Epithelial cell of esophagus (primary cell): Measurements from ENCODE around the gene TJAP1.
"Not testable (repeated sequence)": the region's sequence is repeated elsewhere in the genome, so short reads cannot be mapped to it uniquely, and the experiment has no call there.

Source experiments
- DNase-seq: peaks from one replicate; pipeline ENCODE4 v3.0.0; 2010; ENCODE audit warnings: low read depth
- H3K4me3 ChIP-seq: 2 replicates; pipeline ENCODE4 v1.5.1; 2011; ENCODE audit warnings: mild to moderate bottlenecking, low read length, control low read depth
- TF ChIP-seq, protein P1 (sequence below): IDR thresholded peaks from 2 replicates; pipeline ENCODE4 v1.5.1; 2011; ENCODE audit warnings: low read depth, mild to moderate bottlenecking, low read length, control low read depth, inconsistent platforms; ENCODE audit not compliant: insufficient read depth; ENCODE audit errors: missing control alignments

The TJAP1 gene

DNA sequence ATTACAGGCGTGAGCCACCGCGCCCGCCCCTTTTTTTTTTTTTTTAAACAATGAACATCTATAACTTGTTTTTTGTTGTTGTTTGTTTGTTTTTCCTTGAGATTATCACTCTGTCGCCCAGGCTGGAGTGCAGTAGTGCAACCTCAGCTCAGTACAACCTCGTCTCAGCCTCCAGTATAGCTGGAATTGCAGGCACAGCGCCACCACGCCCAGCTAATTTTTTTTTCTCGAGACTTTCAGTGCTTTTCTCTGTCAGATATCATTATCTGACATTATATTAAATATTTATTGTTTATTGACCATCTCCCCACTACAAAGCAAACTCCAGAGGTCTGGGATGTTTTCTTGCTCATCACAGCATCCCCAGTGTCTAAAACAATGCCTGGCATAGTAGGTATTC, 19.7 kb upstream of the TJAP1 start:
- no peak overlapping the region for H3K4me3 ChIP-seq
- TF ChIP-seq, protein P1, sequence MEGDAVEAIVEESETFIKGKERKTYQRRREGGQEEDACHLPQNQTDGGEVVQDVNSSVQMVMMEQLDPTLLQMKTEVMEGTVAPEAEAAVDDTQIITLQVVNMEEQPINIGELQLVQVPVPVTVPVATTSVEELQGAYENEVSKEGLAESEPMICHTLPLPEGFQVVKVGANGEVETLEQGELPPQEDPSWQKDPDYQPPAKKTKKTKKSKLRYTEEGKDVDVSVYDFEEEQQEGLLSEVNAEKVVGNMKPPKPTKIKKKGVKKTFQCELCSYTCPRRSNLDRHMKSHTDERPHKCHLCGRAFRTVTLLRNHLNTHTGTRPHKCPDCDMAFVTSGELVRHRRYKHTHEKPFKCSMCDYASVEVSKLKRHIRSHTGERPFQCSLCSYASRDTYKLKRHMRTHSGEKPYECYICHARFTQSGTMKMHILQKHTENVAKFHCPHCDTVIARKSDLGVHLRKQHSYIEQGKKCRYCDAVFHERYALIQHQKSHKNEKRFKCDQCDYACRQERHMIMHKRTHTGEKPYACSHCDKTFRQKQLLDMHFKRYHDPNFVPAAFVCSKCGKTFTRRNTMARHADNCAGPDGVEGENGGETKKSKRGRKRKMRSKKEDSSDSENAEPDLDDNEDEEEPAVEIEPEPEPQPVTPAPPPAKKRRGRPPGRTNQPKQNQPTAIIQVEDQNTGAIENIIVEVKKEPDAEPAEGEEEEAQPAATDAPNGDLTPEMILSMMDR = no peak
- DNase-seq = no peak

DNA sequence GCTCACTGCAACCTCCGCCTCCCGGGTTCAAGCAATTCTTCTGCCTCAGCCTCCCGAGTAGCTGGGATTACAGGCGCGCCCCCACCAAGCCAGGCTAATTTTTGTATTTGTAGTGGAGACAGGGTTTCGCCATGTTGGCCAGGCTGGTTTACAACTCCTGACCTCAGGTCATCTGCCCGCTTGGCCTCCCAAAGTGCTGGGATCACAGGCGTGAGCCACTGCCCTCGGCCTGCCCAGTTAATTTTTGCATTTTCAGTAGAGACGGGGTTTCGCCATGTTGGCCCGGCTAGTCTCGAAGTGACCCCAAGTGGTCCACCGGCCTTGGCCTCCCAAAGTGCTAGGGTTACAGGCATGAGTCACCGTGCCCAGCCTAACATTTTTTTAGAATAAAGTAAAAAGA, 19.2 kb upstream of the TJAP1 start:
- DNase-seq = not testable (repeated sequence)

DNA sequence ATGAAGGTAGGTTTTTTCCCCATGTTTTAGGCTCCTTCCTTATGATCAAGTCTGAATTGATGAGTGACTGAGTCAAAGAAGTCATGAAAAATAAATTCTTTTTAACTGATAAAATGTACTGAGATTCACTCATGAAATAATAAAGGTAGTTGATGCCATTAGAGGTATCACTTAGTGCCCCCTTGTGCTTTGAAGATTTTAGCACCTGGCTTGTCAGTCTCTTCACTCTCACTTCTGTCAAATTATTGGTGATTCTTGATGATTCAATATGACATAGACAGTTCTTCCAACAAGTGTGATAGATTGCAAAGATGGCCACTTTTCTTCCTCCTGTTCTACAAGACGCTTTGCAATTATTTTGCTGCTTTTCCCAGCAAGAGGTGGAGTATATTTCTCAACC, 17.8 kb upstream of the TJAP1 start:
- no peak for DNase-seq
- TF ChIP-seq, protein P1 = no peak
- no peak overlapping the region for H3K4me3 ChIP-seq

More for the DNA sequence above, 19.2 kb upstream of the TJAP1 start:
- not testable (repeated sequence) for H3K4me3 ChIP-seq

DNA sequence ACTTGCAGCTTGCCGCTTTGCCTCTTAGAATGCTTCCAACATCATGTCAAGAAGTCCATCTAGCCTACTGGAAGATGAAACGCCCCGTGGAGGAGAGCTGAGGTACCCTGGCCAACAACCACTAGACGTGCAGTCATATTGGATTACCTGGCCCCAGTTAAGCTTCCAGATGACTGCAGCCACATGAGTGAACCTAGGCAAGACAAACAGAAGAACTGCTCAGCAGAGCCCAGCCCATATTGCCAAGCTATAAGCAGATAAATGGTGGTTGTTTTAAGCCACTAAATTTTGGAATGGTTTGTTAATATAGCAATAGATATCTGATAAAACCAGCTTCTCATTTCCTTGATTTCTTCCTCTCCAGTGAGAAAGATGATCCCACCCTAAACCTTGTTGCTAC, 17.3 kb upstream of the TJAP1 start:
- DNase-seq = no peak
- TF ChIP-seq, protein P1 = no peak
- H3K4me3 ChIP-seq = no peak overlapping the region

DNA sequence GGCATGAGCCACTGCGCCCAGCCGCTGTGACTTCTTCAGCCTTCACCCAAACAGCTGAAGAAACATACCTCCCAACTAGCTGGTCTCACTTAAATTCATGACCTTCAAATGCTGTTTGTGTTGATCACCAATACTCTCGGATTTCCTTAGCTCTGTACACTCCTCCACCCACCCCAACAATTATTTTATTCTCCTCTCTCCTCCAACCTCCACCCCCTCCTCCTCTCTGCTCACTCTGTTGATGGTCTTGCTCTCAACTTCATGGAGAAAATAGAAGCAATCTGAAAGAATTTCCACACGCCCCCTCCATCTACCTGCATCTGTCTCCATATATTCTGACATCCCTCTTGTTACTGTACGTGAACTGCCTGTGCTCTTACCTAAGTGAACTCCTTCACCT, 15.4 kb upstream of the TJAP1 start:
- DNase-seq = no peak
- H3K4me3 ChIP-seq = no peak overlapping the region
- TF ChIP-seq, protein P1 = no peak

DNA sequence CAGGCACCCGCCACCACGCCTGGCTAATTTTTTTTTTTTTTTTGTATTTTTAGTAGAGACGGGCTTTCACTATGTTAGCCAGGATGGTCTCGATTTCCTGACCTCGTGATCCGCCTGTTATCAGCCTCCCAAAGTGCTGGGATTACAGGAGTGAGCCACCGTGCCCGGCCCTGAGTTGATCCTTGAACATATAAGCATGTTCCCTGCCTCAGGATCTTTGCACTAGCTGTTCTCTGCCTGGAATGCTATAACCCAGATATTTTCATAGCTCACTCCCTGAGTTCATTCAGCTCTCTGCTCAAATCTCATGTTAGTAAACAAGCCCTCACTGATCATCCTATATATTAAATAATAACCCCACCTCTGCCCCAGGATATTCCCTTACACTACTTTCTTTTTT, 13.0 kb upstream of the TJAP1 start:
- DNase-seq = no peak
- TF ChIP-seq, protein P1 = no peak
- no peak overlapping the region for H3K4me3 ChIP-seq

DNA sequence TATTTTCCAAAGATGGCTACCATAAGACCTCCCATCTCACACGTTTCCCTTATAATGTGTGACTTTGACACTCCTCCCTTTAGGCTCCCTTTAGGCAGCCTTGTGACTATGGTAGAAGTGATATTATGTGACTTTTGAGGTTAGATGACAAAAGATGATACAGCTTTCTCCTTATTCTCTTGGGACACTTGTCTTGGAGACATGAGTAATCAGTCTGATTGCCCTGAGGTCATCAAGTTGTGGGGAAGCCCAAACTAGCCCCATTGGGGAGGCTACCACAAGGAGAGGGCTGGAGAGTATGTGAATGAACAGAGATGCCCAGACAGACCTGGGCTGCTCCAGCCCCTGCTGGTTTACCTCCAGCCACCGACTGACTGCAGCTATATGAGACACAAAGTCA, 11.4 kb upstream of the TJAP1 start:
- TF ChIP-seq, protein P1 = no peak
- peak; percentile 20 for DNase-seq
- no peak overlapping the region for H3K4me3 ChIP-seq

DNA sequence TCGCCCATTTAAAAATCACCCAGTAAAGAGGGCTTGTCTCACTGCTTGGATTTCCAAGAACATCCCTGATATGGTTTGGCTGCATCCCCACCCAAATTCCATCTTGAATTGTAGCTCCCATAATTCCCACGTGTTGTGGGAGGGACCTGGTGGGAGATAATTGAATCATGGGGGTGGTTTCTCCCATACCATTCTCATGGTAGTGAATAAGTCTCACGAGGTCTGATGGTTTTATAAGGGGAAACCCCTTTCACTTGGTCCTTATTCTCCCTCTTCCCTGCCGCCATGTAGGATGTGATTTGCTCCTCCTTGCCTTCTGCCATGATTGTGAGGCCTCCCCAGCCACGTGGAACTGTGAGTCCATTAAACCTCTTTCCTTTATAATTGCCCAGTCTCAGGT, 10.1 kb upstream of the TJAP1 start:
- H3K4me3 ChIP-seq = not testable (repeated sequence)

More for the DNA sequence above, 10.1 kb upstream of the TJAP1 start:
- DNase-seq = not testable (repeated sequence)
